HG03045 (cell line): ENCODE results near the gene CREB3L2.
A peak's percentile ranks its signal among the peaks of the same experiment; 100 is the strongest.
"Not testable (repeated sequence)": the region's sequence is repeated elsewhere in the genome, so short reads cannot be mapped to it uniquely, and the experiment has no call there.

Source experiments
- ATAC-seq: cut with Tn5 transposase; IDR thresholded peaks from one replicate; pipeline ENCODE4 v1.9.1; 2021; ENCODE audit warnings: mild to moderate bottlenecking, moderate library complexity; ENCODE audit not compliant: unreplicated experiment

Gene CREB3L2

DNA sequence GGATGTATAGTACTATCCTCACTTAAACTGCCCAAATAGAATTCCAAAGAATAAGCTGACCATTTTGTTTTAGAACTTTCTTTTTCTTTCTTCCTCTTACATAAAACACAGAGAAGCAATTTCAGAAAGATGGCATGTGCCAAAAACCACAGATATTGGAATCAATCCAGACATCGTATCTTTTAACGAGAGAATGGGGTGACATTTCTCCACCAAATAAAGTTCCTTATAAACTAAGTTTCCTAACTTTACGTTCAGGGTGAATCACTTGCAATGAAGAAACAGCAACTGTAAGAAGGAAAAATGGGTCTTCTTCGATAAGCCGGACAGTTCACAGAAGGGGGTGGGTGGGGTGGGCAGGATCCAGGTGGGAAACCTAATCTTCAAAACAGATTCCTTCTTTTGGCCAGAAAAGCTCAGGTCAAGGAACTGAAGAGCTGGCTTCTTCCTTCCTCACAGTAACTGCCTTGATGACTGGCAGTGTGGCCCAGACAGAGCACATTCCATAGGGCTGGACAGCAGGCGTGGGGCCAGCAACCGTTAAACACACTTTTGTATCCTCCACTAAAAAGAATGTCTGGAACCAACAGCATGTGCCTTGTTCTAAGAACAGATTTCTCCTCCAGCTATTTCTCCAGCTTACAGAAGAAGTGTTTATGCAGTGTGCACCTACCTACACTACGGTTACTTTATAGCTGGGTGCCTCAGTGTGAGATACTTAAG is 31.5 kb downstream of the CREB3L2 start:
- ATAC-seq: no peak

DNA sequence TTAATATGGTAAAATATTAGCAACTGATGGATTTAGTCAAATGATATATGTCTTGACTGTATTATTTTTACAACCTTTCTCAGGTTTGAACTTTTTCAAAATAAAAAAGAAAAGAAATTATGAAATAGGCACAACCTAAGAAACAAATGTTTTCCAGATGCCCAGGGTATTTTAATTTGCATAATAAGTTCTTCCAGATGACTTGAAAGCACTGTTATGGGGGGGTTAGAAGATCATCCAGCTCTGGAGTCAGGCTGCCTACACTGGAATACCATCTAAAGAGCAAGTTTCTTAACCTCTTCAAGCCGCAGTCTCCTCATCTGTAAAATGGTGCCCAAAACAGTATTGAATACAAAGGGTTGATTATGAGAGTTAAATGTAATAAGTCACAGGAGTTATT is 32.1 kb downstream of the CREB3L2 start:
- no peak for ATAC-seq

DNA sequence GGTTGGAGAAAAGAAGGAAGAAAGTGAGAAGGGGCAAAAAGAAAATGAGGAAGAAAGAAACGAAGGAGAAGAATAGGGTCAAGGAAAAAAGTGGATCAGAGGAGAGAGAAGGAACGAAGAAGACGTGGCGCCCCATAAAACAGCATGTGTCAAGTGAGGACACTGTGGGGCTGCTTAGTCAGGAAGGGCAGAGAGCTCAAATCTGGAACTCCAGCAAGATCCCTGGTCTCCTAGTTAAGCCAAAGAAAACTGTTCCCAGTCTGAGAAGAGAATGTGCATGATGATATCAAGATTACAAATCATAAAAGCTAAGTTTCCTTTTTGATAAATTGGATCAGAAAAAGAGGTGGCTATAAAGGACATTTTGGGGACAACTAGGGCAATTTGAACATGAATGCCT is 33.0 kb downstream of the CREB3L2 start:
- ATAC-seq: no peak

DNA sequence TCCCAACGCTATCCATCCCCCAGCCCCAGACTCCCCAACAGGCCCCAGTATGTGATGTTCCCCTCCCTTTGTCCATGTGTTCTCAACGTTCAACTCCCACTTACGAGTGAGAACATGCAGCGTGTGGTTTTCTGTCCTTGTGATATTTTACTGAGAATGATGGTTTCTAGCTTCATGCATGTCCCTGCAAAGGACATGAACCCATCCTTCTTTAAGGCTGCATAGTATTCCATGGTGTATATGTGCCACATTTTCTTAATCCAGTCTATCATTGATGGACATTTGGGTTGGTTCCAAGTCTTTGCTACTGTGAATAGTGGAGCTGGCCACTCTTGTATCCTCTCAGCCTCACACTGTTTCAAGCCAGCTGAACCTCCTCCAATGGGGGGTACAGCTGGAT is 33.5 kb downstream of the CREB3L2 start:
- not testable (repeated sequence) for ATAC-seq

DNA sequence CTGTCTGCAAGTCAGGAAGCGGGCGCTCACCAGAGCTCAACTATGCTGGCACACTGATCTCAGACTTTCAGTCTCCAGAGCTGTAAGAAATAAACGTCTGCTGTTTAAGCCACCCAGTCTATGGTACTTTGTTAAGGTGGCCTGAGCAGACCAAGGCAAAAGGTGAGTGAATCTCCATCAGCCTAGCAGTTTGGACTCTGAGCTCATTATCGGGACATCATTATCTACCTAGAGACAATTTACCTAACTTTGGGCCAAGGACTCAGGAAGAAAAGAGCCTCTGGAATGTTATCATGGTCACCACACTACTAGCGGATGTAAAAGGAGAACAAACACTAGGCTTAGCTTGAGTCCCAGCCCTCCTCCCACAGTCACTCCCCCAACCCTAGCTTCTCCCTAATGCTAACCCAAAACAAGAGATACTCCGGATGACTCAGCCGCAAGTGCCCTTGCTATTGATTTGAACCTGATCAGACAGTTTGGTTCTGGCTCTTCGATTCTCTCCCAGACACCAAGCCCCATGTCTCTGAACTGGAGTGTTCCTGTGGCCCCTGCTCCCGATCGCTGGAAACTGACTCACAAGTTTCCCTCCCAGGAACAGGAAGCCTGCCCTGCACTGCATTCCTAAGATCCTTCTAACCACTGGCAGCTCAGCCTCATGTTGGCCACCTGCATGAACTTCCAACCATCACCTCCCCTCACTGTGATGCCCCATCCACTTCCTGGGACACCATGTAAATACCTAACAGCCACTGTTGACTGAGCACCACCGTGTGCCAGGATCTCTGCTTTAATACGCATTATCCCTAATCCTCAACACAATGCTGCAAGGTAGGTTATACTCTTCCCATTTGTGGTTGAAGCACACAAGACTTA is 34.5 kb downstream of the CREB3L2 start:
- ATAC-seq: no peak

DNA sequence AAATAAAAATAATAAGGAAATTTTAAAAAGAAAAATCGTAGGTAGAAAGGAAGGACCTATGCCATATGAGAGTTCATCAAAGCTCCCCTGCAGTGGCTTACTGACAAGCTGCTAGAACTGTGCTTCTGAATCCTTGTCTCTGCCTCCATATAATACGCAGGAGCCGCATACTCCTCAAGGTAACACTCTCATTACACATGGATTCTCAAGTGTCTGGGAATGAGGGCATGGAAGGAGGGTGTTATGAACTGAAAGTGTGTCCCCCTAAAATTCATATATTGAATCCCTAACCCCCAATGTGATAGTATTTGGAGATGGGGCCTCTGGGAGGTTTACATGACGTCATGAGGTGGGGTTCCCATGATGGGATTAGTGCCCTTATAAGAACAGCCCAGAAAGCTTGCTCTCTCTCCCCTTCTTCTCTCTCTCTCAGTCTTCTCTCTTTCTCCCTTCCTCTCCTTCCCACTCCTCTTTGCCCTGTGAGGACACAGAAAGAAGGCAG is 35.2 kb downstream of the CREB3L2 start:
- ATAC-seq: no peak

DNA sequence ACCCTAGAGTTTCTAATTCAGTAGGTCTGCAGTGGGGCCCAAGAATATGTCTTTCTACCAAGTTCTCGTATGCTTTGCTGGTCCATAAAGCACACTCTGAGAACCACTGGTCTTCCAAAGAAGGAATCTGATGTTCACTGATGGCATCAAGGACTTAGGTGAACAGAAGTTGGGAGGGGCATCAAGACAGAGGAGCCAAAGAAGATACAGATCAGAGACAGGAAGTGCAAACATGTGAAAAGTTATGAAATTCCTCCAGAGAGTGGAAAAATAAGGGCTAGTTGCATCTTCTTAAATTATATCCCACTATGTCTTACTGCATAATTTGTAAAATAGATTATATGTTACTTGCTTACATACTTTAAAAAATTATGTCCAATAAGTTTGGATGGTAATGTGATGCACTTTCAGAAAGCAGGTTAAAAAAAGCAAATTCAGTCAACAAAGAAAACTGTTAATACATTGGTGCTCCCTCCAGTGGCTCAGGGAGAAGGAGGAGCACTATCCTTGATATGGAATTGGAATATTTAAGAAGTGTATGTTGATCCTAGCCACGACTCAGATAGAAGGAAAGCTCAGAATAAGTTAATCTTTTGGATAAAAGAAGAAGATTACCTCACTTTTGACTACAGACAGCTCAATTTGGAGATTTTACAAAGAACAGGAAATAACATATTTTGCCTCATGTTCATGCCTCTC is 35.8 kb downstream of the CREB3L2 start:
- ATAC-seq: no peak

DNA sequence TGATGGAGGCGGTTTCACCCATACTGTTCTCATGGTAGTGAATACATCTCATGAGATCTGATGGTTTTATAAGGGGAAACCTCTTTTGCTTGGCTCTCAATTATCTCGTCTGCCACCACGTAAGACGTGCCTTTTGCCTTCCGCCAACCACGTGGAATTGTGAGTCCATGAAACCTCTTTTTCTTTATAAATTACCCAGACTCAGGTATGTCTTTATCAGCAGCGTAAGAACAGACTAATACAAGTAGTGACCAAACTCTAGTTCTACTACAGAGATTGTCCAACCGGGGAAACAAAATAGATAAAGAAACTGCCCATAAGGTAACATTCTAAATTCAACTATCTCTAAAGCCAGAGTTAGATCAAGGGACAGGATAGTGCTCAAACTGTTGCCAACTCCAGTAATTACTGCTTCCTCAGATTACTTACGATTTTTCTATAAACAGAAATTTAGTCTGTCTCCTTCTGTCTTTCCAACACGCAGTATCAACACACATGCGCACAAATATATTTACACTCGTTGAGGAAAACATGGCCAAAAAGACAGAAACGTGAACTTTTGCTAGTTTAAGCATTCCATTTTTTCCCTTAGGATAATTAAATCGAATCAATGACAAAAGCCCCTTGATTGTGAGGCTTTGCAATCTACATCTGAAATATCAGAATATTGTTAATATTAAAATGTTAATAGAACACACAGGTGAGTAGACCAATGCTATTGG is 36.9 kb downstream of the CREB3L2 start:
- no peak for ATAC-seq

DNA sequence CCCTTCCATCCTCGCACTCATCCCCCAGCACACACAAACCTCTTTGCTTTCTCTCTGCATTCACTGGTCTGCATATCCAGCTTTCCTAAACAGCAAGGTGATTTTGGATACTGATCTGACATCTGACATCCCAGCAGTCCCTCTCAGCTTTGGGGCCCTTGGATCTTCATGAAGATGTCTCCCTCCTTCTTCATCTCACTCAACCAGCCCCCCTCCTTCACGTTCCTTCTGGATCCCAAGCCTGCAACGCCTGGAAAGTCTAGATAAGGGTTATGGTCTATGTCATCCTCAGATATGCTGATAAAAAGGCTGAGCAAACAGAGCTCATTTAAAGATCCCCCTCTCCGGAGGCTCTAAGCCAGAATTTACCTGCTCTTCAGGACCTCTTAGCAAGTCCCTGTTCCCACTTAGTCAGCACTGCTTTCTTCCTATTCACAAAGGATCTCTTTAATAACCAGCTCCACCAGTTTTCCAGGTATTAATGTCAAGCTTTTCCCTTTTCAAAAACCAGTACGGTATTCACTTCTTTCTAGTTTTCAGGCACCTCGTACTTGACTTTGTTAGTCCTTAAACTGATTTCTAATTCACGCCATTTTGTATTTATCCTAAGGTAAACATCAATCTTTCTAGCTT is 38.9 kb downstream of the CREB3L2 start:
- ATAC-seq: no peak

DNA sequence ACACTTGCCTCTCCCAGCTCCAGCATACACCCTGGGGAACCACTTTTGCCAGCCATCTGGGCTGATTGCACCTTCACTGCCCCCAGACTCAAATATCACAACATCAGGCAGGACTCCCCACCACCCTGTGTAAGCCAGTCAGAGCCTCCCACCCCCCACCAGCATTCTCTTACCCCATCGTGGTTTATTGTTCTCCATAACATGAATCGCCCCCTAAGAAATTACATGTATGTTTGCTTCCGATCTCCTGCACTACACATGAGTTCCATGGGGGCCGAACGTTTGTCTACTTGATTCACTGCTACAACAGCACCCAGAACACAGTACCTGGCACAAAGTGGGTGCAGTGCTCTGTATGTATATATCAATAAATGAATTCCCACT is 39.4 kb downstream of the CREB3L2 start:
- ATAC-seq: no peak

DNA sequence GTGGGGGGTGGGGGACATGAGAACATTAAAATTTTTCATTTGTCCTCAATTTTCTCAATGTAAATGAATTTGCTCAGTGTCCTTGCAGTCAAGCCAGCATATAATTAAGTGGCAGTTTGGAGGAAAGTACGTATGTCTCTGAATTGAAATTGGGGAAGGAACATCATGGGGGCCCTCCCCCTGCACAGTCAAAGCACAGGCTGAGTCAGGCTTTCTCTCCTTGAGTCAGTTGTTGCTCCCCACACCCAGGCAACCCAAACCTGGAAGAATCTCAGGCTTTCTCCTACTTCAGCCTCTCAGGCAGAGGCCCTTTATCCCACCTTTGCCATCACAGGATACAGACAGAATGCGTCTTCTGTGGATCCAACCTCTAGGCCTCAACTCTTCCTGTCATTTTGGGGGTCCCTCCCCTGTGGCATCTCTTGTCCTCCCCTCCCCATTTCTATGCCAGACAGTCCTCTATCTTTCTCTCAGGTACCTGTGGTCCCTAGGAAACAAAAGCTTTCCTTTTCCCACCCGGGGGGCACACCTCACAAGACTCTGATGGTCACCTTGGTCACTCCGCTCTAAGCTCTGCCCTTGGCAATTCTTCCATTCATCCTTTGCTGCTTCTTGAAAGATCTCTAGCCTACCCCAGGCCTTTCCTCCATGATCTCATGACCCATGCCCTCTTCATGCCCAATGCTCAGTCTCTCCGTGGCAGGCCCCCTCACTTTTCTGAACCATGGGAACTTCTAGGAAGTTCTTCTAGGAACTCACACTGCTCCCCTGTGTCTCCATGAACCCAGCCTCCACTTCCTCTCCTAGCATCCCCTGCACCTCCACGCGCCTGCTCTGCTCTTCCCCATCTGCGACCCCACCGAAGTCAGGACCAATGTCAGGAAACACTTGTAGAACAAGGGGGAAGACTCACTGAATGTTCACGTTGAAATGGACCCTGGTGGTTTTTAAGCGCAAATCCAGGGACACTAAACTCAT is 40.4 kb downstream of the CREB3L2 start:
- peak; percentile 84 for ATAC-seq

DNA sequence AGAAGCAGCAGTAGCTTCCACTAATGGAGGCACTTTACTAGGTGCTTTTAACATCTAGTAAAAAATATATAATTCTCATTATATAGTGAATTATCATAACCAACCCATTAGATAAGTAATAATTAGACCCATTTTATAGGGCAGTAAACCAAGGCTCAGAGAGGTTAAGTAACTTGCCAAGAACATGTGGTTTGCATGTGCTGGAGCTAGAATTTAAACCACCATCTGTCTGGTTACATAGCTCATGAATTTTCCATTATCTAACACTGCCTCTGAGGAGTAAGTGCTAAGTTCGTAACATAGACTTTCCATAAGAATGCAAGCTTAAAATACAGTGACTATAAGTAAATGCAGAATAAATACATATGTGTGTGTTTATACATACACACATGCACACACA is 41.9 kb downstream of the CREB3L2 start:
- ATAC-seq: no peak

DNA sequence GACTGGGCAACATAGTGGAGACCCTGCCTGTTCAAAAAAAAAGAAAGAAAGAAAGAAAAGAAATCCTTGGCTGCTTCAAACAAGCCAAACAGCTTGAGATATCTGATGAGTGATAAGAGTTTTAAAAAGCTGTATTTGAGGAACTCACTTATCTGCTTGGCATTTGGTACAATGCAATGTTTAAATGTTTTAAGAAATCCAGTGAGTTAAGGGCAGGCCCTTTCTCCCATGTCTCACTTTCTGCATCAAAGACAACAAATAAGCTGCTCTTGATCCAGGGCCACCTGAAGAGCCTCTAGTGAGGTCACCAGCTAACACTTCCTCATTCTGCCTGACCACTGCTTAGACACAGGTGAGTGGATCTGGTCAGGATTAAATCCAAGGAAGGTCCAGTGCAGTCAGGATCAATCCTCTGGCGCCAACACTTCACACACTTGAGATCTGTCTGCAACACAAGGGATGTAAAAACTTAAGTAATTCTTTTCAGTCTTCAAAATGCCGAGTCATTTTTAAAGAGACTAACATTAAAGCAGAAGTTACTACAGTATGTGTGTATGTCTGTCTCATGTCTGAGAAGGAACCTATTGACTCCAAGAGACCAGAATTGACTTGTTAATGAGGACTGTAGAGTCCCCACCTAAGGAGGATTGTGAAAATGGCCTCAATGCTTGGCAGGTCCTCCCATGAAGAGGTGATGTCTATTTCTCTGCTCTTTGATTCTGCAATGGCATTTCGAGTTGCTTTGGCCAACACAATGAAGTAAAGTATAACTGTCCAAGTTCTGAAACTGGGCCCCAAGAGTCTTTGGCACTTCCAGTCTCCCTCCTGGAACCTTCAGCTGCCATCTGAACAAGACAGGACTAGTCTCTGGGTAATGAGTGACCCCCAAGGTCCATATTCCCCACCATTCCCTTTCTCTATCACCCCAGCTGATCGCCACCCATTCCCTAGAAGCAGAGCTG is 43.1 kb downstream of the CREB3L2 start:
- no peak for ATAC-seq

DNA sequence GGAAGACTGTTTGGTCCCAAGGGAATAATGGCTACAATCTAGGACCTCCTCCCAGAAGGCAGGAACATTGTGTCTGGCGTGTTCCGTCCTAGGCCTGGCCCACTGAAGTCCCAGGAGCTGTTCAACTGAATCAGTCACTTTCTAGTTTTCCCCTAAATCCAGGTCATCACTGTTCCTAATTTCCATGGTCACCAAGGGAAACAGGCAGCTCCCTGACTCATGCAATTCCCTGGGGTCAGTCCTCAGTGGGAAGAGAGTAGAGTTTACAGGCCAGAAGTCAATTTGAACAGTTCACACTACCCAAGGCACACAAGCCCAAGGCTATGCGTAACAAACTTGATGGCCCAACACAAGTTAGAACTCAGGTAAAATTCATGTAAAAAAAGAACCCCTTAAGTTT is 44.0 kb downstream of the CREB3L2 start:
- no peak for ATAC-seq

DNA sequence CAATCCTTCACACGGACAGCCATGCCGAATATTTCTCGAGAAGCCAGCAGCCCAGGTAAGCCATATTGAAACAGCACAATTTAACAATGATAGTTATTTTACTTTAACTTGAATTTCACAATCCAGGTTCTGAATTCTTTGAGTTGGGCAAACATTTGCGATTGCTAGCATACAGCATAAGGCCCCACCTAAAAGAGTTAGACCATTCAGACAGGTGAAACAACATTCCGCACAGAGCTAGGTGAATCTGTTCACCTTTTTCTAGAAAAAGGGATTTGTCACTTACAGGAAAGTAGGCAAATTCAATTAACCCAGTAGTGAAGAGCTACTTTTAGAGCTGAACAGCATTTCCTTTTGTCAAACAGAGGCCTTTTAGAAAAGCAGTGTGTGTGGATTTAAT is 45.3 kb downstream of the CREB3L2 start:
- no peak for ATAC-seq

DNA sequence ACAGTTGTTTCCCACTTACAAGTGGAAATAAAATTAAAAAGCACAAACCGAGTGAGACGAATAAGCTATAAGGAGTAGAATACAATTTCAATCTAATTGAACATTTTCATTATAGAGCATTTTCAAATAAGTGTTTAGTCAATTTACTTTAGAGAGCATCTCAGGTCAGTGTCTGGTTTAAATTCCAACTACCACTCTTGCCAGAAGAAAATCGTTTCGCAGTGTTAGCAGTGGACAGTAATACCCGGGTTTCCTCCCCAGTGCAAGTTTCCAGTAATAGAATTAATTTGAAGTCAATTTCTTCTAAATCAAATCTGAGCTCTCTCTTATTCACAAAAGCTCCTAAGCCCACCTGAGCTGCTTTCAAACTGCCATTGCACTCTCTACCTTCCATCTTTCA is 45.7 kb downstream of the CREB3L2 start:
- no peak for ATAC-seq

DNA sequence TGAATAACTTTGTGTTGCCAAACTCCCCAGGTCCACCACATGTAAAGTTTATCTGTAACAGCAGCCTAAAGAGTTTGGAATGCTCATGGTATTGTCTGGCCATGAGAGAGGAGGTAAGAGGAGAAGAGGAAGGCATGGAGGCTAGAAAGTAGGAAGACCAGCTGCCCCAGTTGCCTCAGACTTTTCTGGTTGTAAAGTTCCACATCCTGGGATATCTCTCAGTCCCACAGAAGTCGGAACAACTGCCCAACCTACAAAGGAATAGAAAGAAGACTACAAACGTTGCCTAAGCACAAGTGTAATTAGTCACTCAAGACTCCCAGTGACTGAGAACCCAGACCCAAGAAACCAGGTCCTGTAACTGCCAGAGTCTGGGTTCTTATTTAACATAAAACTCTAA is 47.3 kb downstream of the CREB3L2 start:
- no peak for ATAC-seq
